Right ventricle myocardium inferior (tissue), 1 donor: Measurements from ENCODE around the gene PDE4D. TPM values are rescaled to one million over a fixed set of nuclear protein-coding genes. Genes with fewer than 3 reads are reported as not detected.
"Not testable (repeated sequence)": the region's sequence is repeated elsewhere in the genome, so short reads cannot be mapped to it uniquely, and the experiment has no call there.

Source experiments
- ATAC-seq: fragments of 200-7000 bp; cut with Tn5 transposase; one replicate; pipeline ENCODE4 v1.9.1; 2020; ENCODE audit warnings: mild to moderate bottlenecking, moderate library complexity
- DNase-seq: peaks from one replicate; pipeline ENCODE4 v3.0.0; 2021; ENCODE audit errors: missing footprints
- intact Hi-C: fragments of 100-400 bp; cut with DNase I; formaldehyde crosslinking; loops from one replicate; pipeline ENCODE4 v1.11.0; 2022
- total RNA-seq: library from RNA; stranded (reverse); fragmentation: NEBNext Ultra II Directional; extraction: Animal tissue kit (Norgen Biotek cat#: 25700); gene quantifications from one replicate; pipeline ENCODE4 v1.2.1, GENCODE V29; 2021
- donor health status: DM: no; HTN: yes; CAD: no; lungs with severe emphysema.

Gene PDE4D
- total RNA-seq, 1 donor from 2014 or later = 36.7 TPM

DNA sequence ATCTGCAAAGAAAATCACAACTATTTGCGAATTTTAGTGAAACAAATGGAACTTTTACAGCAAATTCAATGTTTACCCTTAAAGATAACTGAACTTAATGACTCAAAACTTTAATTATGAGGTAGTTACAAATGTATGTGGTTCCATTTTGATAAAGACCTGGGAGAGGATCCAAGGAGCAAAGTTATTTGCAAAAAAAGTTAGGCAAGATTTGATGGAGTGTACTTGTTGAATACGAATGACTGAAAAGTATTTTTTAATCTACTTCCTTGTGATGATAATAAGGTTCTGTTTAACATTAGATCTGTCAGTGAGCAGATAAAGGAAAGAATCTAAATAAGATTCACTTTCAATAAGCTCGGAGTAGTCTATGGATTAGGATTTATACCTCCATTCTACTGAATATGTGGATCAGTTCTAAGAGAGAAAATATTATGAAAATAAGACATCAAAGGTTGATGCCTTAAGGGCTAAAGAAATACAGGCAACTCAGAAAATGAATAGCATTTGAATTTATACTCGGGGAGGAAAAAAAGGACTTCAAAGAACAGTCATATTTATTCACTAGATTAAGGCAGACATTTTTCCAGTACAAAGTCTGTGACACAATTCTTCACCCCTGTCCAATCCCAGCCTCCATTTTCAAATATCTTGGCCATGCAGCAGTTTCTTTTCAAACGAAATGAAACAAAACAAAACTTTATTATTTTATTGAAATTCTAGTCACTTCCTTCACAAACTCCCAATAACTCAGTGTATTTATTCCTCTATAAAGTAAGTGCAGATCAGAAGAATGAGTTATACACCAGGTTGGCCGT lies 199.8 kb downstream of the PDE4D start:
- intact Hi-C loops = no loop called here
- DNase-seq (no peak), ATAC-seq (no peak)

DNA sequence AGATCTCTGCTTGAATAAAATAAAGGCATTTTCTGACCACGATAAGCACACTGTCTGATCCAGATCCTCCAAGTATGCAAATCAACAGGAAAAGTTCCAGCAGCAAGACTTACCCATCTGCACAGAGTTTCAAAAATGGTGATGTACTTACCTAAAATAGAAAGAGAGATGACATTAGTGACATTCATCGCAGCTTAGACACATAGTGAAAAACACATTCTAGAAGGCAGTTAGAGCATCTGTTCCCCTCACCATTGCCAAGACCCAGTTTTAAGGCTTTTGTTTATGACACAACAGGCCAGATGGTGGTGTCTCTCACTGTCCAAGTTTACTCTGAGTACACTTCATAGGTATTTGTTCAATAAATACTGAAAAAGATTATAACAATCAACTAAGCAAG lies 207.7 kb downstream of the PDE4D start:
- intact Hi-C loops = no loop called here
- DNase-seq = no peak
- no peak for ATAC-seq

DNA sequence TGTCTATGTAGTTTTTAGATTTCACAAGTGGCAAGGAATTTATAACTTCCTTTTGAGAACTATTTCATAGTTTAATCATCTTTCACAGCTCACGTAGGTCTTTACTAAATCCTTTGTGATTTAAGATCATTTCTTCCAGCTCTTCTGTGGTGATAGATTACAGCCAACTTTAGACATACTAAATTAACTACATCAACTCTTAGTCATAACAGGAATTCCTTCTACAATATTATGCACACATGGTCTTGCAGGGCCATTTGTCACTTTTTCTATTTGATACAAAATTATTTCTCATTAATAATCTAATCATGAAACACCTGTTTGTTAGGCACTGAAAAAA lies 208.4 kb downstream of the PDE4D start:
- ATAC-seq (no peak), DNase-seq (no peak)
- intact Hi-C loops = no loop called here

GRCh38 chr5:59684388-59685190 lies 208.9 kb downstream of the PDE4D start:
- intact Hi-C loops = no loop called here
- no peak for DNase-seq
- ATAC-seq = no peak

DNA sequence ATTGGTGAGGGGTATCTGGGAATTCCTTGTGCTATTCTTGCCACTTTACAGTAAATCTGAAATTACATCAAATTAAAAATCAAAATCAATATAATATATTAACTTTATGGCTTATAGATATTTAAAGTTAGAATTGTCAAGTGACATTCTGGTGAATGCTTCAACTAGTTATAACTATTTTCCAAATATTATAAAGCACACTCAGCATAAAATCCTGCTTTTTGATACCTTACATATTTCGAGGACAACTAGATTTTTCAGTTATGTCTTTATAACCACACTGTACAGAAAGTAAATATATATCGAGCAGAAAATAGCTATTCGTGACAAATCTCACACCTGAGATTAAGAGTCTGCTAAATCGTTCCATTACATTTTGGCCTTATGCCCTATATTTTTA lies 210.2 kb downstream of the PDE4D start:
- ATAC-seq (no peak), DNase-seq (no peak)
- intact Hi-C loops = no loop called here

- intact Hi-C loops = no loop called here
- ATAC-seq (no peak), DNase-seq (no peak)
Observed at GRCh38 chr5:59682542-59682941, 211.0 kb downstream of the PDE4D start.

- intact Hi-C loops = loop anchor here (5.0 kb wide), 1 partner anchor 123 kb away; no protein-coding TSS in a partner anchor
- DNase-seq (no peak), ATAC-seq (no peak)
Observed at GRCh38 chr5:59678943-59679342, 214.6 kb downstream of the PDE4D start.

GRCh38 chr5:59674763-59675162 lies 218.8 kb downstream of the PDE4D start:
- no peak for ATAC-seq
- DNase-seq = no peak
- intact Hi-C loops = loop anchor here (5.0 kb wide), 1 partner anchor 128 kb away; no protein-coding TSS in a partner anchor

DNA sequence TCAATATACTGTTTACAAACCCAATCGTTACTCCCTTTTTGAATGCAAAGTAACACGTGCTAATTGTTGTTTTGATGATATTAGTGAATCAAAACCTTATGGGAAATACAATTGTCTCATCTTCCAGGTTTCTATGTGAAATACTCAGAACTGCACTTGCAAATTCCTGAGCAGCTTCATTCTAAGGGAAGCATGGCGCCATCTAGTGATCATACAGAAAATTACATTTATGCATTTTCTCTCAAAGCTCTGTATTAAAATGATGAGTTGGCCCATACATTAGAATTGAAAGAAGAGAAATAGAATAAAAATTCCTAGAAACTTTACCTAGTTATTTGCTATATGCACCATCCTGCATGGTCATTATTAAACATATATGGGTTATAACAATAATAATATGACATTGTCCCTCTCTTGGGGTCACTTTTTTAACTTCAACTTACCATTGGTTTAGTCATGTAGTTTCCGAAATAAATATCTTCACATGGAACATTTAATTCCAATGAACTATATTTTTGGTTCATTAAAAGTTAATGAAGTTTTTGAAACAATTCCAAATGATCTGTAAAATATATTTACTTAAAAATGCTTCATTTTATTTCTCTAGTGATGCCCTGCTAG lies 220.0 kb downstream of the PDE4D start:
- ATAC-seq = no peak
- no peak for DNase-seq
- intact Hi-C loops = loop anchor here (1.0 to 2.0 kb wide), 2 partner anchors 167 to 283 kb away; no protein-coding TSS in a partner anchor

GRCh38 chr5:59666440-59667068 lies 227.0 kb downstream of the PDE4D start:
- intact Hi-C loops = no loop called here
- no peak for DNase-seq
- no peak for ATAC-seq

- intact Hi-C loops = not testable (repeated sequence)
Observed at GRCh38 chr5:59665832-59666203, 227.7 kb downstream of the PDE4D start.

GRCh38 chr5:59665086-59665831 lies 228.3 kb downstream of the PDE4D start:
- intact Hi-C loops = no loop called here
- no peak for ATAC-seq
- DNase-seq = no peak

More at GRCh38 chr5:59665832-59666203, 227.7 kb downstream of the PDE4D start:
- ATAC-seq, DNase-seq: not testable (repeated sequence)

GRCh38 chr5:59661954-59662615 lies 231.4 kb downstream of the PDE4D start:
- intact Hi-C loops = no loop called here
- DNase-seq = no peak
- no peak for ATAC-seq

GRCh38 chr5:59661311-59661710 lies 232.2 kb downstream of the PDE4D start:
- intact Hi-C loops = no loop called here
- no peak for ATAC-seq

DNA sequence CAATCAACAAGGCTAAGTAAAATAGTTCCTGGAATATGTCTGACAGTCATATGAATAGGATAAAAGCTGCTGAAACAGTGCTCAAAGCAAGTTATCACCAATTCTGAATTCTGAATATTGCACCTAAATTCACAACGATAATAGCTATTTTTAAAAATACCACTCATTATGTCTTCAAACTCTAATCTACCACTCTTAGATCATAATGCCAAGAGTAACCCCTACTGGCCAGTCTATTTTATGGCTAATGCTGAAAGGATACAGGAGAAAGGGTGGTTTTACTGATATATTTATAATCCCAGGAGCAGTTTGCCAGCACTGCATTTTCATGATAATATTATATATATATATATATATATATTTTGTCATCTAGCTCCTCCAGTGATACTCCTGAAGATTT lies 232.8 kb downstream of the PDE4D start:
- intact Hi-C loops = no loop called here
- no peak for DNase-seq
- no peak for ATAC-seq

More at GRCh38 chr5:59661311-59661710, 232.2 kb downstream of the PDE4D start:
- no peak for DNase-seq

DNA sequence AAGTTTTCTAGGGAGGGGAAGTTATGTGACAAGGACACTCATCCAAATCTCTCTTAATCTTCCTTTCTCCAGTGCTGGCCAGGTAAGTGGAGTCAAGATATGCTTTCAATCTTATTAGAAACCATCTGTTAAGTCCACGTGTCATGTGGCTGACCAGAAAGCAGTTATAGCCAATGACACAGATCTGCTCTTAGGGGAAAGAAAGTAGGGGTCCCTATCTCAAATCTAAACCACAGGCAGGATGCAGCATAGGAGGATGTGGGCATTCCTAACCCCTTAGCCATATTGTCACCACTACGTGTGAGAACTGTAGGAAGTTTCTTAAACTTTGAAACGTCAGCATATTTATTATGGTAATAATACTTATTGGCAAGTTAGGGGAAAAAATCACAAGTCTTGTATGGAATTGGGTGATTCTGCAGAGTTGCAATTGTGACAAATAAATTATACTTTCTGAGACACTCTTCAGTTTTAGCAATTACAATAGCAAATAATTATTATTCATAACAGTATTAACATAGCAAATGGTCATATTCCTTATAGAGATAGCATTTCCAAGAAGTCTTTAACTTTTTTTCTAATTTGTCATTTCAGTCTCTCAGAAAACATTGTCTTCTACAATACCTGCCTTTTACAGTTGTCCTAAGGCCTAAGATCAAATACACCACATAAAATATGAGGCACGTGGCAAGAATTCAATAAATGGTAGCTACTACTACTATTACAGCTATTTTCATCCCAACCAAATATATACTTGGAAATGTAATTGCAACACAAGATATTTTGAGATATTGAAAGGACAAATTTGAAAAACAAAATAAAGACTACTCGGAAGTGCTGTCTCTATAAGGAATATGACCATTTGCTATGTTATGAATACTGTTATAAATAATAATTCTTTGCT lies 236.9 kb downstream of the PDE4D start:
- intact Hi-C loops = no loop called here
- ATAC-seq (no peak), DNase-seq (no peak)

DNA sequence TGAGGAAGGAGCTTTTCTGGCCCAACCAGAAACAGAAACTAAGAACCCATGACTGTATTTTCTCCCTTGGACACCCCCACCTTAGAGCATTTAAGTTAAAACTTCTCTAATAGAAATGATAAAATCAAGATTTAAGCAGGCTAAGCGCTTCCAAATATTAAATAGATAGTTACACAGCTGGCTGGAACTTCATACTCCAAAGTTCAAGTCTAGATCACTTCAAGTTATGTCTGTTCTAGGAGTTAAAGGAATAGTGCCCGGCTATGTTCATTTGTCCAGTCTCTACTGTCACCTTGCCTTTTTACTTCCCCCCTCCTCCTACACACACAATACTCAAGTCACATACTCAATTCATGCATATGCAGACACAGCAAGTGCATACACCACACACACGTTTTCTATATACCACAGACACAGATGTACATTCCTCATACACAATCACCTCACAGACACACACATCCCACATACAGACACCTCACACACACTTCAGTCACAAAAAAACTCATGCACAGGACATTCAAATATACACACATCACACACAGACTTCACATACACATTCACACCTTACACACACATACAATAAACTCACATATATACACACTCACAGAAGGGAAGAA lies 237.7 kb downstream of the PDE4D start:
- ATAC-seq (no peak), DNase-seq (no peak)
- intact Hi-C loops = no loop called here
